H1 (cell line): ENCODE results near the gene CCDC51. TPM values are rescaled to one million over a fixed set of nuclear protein-coding genes. Genes with fewer than 3 reads are reported as not detected.

ENCODE experiments used
- MAX ChIP-seq: IDR thresholded peaks from 2 replicates; pipeline ENCODE4 v1.6.1; 2012; ENCODE audit warnings: inconsistent platforms
- NANOG ChIP-seq: IDR thresholded peaks from 2 replicates; pipeline ENCODE4 v1.6.1; 2011; ENCODE audit warnings: low read length, low read depth, mild to moderate bottlenecking, inconsistent platforms; ENCODE audit not compliant: insufficient read depth, poor library complexity, severe bottlenecking
- SP1 ChIP-seq: IDR thresholded peaks from 2 replicates; pipeline ENCODE4 v1.6.1; 2011; ENCODE audit warnings: low read depth, low read length
- polyA plus RNA-seq, 7 experiments: library from polyadenylated mRNA; depleted of rRNA in 3 of 7; stranded (reverse) in 5 of 7; unstranded in 2 of 7; fragments of >200 nt in 5 of 7; fragments of 200-250 nt in 2 of 7; gene quantifications; 1 replicate in 5 of 7; 2 replicates in 1 of 7; 4 replicates in 1 of 7; pipeline versions ENCODE4 v1.2.1 to v1.2.3, GENCODE V29; 2011 to 2013; ENCODE audit warnings: missing spikeins in 2 of 7, mixed read lengths in 2 of 7
- total RNA-seq: library from RNA; stranded (reverse); fragmentation: NEBNext Ultra II Directional; extraction: Animal tissue kit (Norgen Biotek cat#: 25700); gene quantifications from 2 replicates; pipeline ENCODE4 v1.2.1, GENCODE V29; 2021

Gene CCDC51
- total and polyA plus RNA-seq, 2 of the 8 experiments (the other 6 are each of a cell fraction or from before 2014, with no cell fraction given): 21.3 to 21.4 TPM

- TF ChIP-seq NANOG (no peak), MAX (no peak), SP1 (no peak)
These were observed 33.2 kb downstream of the CCDC51 start (continued) for GRCh38 chr3:48406443-48407431.
